ENCODE data around the gene ECI1.

The ECI1 gene

GRCh38 chr16:2296661-2297505 lies 45.5 kb upstream of the ECI1 start:
- H3K9me3 ChIP-seq = no peaks in the 10 kb centered on the region
- TF ChIP-seq CTCF (IDR thresholded peaks at IDR 0.05; ENCODE audit: low read depth, low read length) = peak; percentile 71
- peaks cover 64% of the 10 kb centered on the region for H3K36me3 ChIP-seq
- peak; percentile 66 for DNase-seq
- no peaks in the 10 kb centered on the region for H3K27me3 ChIP-seq
- no peak overlapping the region for H3K4me3 ChIP-seq (ENCODE audit: low read depth, low read length)
- no peaks in the 10 kb centered on the region for H3K4me1 ChIP-seq

GRCh38 chr16:2295056-2295798 lies 43.8 kb upstream of the ECI1 start:
- H3K4me3 ChIP-seq (ENCODE audit: low read depth, low read length) = no peak overlapping the region
- TF ChIP-seq CTCF (IDR thresholded peaks at IDR 0.05; ENCODE audit: low read depth, low read length) = no peak
- H3K27me3 ChIP-seq = no peaks in the 10 kb centered on the region
- H3K36me3 ChIP-seq = peaks cover 69% of the 10 kb centered on the region
- DNase-seq = no peak
- no peaks in the 10 kb centered on the region for H3K4me1 ChIP-seq
- H3K9me3 ChIP-seq = no peaks in the 10 kb centered on the region

GRCh38 chr16:2292221-2292620 lies 40.8 kb upstream of the ECI1 start:
- Histone ChIP-seq H3K36me3 (peaks cover 74% of the 10 kb centered on the region), H3K4me3 (ENCODE audit: low read depth, low read length) (no peak overlapping the region), H3K4me1 (no peaks in the 10 kb centered on the region), H3K9me3 (no peaks in the 10 kb centered on the region), H3K27me3 (no peaks in the 10 kb centered on the region)
- DNase-seq = no peak
- TF ChIP-seq CTCF (IDR thresholded peaks at IDR 0.05; ENCODE audit: low read depth, low read length) = no peak

- no peaks in the 10 kb centered on the region for H3K4me1 ChIP-seq
These were observed 37.9 kb upstream of the ECI1 start for GRCh38 chr16:2289282-2289681.

GRCh38 chr16:2288726-2289125 lies 37.3 kb upstream of the ECI1 start:
- no peak for DNase-seq
- peaks cover 71% of the 10 kb centered on the region for H3K36me3 ChIP-seq
- no peak overlapping the region for H3K4me3 ChIP-seq (ENCODE audit: low read depth, low read length)
- H3K27me3 ChIP-seq = no peaks in the 10 kb centered on the region
- no peaks in the 10 kb centered on the region for H3K9me3 ChIP-seq
- no peaks in the 10 kb centered on the region for H3K4me1 ChIP-seq
- TF ChIP-seq CTCF (IDR thresholded peaks at IDR 0.05; ENCODE audit: low read depth, low read length) = no peak

More at GRCh38 chr16:2289282-2289681, 37.9 kb upstream of the ECI1 start:
- H3K9me3 ChIP-seq = no peaks in the 10 kb centered on the region
- no peaks in the 10 kb centered on the region for H3K27me3 ChIP-seq
- no peak for TF ChIP-seq CTCF (IDR thresholded peaks at IDR 0.05; ENCODE audit: low read depth, low read length)
- no peak for DNase-seq
- peaks cover 66% of the 10 kb centered on the region for H3K36me3 ChIP-seq
- H3K4me3 ChIP-seq (ENCODE audit: low read depth, low read length) = no peak overlapping the region

Measured in BE2C (cell line).